GM21390 (cell line): ENCODE data around the gene IKZF3.

ENCODE experiments used
- ATAC-seq: cut with Tn5 transposase; IDR thresholded peaks from one replicate; pipeline ENCODE4 v1.9.1; 2021; ENCODE audit not compliant: unreplicated experiment

Gene IKZF3

DNA sequence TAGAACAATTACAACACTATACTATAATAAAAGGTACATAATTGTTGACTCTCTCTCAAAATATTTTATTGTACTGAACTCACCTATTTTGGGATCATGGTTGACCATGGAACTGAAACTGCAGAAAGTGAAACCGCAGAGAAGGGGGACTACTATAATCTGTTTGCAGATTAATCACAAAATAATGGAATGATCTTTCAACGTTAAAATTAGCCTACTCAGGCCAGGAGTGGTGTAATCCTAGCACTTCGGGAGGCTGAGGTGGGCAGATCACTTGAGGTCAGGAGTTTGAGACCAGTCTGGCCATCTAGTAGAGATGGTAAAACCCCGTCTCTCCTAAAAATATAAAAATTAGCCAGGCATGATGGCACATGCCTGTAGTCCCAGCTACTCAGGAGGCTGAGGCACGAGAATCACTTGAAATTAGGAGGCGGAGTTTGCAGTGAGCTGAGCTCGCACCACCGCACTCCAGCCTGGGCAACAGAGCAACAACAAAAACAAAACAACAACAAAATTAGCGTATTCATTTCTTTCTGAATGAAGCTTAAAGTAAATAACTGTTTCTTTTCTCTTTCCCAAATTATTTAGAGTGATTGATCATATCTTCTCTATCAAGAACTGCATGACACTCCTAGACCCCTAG is 45.6 kb downstream of the IKZF3 start:
- no peak for ATAC-seq

DNA sequence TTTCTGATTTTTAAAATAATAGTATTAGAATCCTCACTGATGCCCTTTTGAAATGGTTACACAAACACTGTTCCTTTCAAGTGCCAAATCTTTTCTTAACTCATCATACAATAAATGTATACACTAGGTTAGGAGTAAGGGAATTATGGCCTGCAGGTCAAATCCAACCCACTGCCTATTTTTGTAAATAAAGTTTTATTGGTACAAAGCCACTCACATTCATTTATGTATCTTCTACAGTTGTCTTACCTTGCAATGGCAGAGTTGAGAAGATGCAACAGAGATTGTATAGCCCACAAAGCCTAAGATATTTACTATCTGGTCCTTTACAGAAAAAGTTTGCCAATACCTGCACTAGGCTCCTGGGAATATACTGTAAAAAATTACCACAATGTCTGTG is 47.8 kb downstream of the IKZF3 start:
- no peak for ATAC-seq

GRCh38 chr17:39814497-39814896 is 49.6 kb downstream of the IKZF3 start:
- ATAC-seq, result no peak

DNA sequence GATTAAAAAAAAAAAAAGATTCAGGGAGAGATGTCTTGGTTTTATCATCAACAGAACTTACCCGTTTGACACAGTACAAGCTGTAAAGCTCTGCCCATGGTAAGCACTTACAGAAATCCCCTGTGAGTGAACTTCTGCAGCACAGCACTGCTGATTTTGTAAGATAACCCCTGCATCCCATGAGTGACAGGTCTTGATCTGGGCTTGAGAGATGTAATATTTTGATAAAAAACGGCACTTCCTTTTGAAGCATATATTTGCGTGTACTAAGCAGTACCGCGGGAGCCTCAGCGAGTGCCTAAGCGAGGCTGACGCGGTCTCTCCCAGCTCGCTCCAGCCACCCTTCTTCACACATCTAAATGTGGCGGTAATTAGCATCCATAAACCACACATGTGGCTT is 50.5 kb downstream of the IKZF3 start:
- no peak for ATAC-seq

DNA sequence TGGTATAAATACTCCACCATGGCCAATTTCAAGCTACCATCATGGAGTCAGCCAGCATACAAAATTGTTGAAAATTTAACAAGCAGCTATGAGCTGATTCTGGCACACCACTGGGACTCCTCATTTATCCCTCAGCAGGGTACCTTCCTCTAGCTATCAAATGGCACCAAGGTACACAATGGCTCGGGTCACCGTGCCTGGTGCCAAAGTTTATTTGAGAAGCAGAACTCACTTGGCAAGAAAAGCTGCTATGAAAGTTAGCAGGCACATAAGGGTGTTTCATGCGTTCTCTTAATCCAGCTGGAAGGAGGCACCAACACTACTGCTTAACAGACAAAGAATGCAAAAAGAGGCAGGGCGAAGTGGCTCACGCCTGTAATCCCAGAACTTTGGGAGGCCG is 51.6 kb downstream of the IKZF3 start:
- ATAC-seq, result no peak

GRCh38 chr17:39810939-39811728 is 53.0 kb downstream of the IKZF3 start:
- no peak for ATAC-seq

DNA sequence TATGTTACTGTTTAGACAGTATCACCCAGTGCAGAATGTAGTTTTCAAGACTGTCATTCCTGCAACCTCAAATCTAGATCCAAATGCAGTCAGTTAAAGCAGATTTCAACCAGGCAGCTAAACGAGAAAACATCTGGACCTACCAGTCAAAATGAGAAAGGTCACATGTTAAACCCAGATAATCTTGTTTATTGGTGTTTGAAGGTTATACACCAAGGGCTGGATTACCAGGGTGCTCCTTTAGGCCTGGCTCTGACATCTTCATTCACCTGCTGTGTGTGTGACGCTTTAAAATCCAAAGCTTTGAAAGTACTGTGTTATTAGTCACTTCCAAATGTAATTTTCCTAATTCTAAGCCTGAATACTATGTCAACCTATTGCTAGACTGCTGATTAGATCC is 54.9 kb downstream of the IKZF3 start:
- ATAC-seq, result no peak

- no peak for ATAC-seq
Measured at GRCh38 chr17:39808409-39808997, 55.6 kb downstream of the IKZF3 start.

- ATAC-seq, result no peak
Measured at GRCh38 chr17:39804839-39805238, 59.3 kb downstream of the IKZF3 start.

DNA sequence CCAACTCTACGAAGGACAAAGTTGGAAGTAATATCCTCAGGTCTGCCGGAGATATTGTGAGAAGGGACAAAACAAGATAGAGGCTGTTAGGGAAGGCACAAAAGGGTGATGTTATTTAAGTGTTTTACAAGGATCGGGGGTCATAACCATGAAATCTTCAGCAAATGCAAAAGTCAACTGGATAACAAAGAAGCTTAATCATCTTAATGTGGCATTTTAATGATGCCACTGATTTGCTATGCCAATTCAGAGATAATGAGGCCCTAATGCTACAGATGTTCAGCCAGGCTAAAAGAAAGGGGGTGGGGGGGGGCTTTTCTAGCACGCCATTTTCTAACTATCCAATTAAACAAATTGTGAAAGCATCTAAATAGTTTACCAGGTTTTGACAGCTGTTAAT is 63.1 kb downstream of the IKZF3 start:
- ATAC-seq, result no peak

- peak; percentile 73 for ATAC-seq
Measured at GRCh38 chr17:39800540-39800939, 63.6 kb downstream of the IKZF3 start.

GRCh38 chr17:39799395-39799794 is 64.7 kb downstream of the IKZF3 start:
- ATAC-seq, result no peak

DNA sequence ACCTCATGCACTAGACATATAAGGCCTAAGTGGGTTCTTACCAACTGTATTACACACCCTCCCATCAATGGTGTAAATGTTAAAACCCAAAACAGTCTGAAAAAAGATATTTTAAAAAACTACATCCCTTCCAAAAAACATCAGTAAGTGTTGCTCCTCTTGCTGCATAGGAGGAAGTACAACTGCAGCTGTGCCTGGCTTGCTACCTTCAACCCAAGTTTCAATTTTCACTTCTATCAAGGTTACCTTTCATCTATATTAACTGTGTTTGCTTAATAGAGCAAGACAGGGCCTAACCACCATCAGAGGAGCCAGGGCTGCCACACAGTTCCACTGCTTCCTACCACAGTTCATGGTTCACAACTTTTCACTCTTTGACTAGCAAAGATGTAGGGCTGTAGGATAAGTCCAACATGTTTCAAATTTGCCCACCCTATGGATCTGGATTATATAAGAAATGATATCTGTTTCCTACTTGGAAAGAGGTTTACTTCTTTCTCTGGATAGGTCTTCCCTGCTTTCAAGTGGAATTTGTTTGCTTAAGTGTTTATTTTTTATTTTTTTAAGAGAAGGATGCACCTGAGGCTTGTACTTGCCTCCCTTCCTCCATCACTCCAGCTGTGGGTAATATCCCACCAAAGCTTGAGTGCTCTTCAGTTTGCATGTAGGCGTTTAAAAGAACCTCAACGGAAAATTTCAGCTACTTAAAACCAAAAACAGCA is 69.7 kb downstream of the IKZF3 start:
- ATAC-seq, result peak; percentile 79

DNA sequence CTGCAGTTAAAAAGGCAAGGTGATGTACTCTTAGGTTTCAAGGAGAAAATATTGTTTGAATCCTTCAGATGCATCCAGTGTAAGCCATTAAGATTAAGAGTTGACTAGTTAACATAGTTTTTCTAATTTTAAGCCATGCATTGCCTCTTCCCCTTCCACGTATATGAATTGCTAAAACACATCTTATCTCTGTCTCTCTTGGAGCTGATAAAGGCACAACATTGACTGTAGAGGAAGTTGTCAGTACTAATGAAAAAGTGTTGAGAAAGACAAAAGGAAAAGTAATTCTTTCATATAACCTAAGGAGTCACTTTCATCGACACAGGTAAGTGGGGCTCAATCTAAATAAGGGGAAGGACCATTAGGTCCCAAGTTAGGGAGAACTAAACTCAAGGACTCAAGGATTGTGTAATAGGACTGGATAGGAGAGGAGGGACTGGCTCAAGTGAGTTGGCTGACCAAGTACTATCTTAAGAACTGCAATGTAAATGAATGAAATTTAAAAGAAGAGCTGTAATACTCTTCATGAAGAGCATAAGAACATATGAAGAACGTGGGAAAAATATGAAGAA is 70.7 kb downstream of the IKZF3 start:
- ATAC-seq, result no peak

- no peak for ATAC-seq
Measured at GRCh38 chr17:39792526-39793221, 71.4 kb downstream of the IKZF3 start.

DNA sequence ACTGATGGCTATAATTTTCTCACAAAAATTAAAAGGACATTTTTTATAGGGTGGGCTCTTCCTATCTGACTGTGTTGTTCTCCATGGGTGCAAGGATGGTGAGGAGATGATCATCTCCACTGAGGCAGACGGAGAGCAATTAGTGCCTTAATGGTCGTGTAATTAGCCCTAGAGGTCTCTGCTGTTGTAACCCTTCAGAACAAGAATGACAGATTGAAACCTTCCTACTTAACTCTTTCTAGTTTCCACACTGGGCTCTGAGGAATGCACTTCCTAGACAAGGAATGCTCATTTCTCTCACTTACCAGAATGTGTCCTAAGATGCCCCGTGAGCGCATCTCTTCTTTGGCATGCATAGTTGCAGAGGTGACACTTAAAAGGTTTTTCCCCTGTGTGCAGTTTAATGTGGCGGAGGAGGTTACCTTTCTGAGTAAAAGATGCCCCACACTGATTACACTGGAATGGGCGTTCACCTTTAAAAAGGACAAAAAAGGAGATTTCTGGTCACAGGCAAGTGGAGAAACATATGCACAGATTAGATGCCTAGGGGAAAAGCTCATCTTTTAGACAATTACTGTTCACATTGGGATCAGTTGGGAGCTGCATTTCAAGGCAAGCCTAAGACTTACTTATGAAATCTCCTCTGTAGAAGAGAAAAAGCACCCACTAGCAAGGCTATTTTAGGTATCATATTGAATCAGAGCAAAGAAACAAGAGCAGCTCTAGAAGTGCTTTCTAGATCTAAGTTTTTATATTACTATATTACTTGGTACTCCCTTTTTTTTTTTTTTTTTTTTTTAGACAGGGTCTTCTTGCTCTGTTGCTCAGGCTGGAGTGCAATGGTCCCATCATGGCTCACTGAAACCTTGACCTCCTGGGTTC is 72.8 kb downstream of the IKZF3 start:
- no peak for ATAC-seq

DNA sequence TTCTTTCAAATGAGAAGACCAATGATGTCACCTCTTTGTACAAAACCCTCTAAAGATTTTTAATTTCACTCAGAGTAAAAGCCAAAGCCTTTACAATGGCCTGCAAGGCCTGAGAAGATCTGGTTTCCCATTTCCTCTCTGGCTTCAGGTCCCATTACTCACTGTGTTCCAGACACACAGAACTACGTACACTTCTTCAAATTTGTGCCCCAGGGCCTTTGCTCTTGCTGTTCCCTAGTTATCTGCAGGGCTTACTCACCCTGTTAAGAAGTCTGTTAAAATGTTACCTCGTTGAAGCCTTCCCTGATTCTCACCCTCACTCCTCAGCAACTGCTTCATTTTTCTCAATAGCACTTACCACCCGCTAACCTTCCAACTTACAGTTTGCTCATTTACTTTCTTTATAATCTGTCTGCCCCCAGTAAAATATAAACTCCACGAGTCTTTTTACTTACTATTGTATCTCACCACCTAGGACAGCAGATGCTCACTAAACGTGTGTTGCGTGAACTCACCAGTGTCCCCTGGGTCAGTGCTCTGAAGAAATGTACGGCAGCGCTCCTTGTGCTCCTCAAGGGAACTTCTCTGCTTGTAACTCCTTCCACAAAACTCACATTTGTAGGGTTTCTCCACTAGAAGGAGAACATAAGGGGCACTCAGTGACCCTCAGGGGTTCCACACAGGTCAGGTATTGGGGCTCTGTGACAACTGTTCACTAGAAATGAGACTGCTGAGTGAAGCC is 76.2 kb downstream of the IKZF3 start:
- no peak for ATAC-seq

GRCh38 chr17:39787041-39787440 is 77.1 kb downstream of the IKZF3 start:
- ATAC-seq, result no peak

- ATAC-seq, result no peak
Measured at GRCh38 chr17:39782980-39783379, 81.1 kb downstream of the IKZF3 start.
